GM20431 (cell line): Measurements from ENCODE around the gene HS6ST2.

ENCODE experiments used
- in situ Hi-C: fragments of 300-500 bp; cut with MseI, MboI; formaldehyde crosslinking; loops from one replicate; pipeline ENCODE4 v1.15.0; 2020; ENCODE audit warnings: low sequenced_read_pairs; ENCODE audit not compliant: unreplicated experiment

Gene HS6ST2

DNA sequence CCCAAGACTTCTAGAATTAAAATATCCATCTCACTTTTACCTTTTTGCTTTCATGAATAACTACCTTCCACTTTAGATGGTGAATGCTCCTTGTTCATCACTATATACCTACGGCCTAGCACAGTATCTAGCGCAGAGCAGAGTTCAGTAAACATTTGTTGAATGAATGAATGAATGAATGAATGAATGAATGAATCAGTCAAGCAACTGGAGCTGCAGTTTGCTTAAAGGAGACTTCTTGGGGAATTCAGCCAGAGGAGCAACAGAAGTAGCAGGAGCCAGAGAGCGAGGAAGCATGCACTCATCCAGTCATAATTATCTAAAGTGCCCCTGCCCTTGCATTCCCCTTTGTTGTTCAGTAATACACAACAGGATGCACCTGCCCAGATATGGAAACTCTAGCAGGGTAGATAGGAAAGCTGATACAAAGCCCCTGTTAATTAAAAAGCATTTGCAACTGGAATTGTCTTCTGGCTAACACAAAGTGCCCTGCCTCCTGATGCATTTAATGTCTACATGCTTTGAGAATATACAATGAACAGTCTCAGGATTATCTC, 366.6 kb downstream of the HS6ST2 start:
- in situ Hi-C loops: no loop called here

DNA sequence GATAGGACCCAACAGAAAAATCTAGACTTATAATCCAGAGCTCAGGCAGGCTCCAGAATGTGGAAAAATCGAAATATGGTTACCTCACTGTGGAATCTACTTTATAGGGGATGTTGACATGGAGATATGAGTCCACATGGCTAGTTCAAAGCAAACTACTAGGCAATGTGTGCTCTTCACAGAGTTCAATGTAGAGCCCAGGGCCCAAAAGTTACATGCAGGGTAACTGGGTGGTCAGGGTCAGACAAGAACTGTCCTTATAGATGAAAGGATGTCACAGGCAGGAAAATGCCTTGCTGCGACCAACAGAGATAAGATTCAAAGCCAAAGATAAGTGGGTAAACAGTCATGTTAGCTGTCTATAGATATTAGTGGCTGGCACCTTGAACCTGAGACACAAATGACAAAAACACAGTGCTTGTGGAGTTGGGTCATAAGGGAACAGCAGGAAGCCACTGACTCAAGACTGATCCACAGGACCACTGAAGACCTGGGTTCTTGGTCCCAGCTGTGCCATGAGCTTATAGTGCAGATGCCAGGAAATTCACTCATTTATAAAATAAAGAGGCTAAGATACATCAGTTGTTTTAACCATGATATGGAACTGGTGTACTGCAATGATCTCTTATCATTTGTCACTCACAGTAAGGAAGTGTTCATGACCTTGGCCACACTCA, 367.9 kb downstream of the HS6ST2 start:
- in situ Hi-C loops: no loop called here

DNA sequence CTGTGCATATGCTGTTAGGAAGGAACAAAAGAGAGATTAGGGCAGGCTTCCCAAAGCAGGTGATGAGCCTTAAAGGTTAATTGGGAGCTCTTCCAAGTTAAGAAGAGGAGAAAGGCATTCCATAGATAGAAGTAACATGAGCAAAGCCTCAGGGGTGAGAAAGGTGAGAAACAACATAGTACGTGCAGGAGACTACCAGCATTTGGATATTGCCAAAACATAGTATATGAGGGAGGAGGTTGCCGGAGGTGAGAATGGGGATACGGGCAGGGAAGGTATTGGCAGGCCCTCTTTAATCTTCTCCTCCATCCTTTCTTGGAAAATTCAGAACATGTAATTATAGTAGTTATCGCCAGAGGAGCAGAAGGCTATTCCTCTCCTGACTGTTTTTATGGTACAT, 373.5 kb downstream of the HS6ST2 start:
- in situ Hi-C loops: no loop called here

DNA sequence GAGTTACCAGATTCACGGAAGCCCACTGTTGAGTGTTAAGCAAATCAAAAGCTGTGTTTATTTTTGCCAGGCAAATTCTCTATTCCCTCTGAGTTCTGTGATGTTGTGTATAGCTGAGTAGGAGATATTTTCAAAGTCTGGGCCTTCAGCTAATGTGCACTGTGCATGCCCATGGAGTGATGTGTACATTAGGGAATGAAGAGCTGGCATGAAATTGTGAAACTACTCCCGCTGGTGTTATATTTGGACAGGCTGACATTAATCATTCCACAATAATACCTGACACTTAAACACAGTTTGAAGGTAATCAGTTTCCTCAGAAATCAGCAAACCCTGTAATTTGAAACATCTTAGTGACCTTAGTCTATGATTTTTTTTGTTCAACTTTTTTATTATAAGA, 381.5 kb downstream of the HS6ST2 start:
- in situ Hi-C loops: no loop called here
